LNCaP clone FGC (cell line): ENCODE data around the gene GPR61.
A peak's percentile ranks its signal among the peaks of the same experiment; 100 is the strongest.

Experiments
- DNase-seq: peaks from one replicate; pipeline ENCODE4 v3.0.0-alpha.2; 2011; ENCODE audit warnings: low read depth
- H3K4me3 ChIP-seq: 2 replicates; pipeline ENCODE4 v1.5.1; 2011; ENCODE audit warnings: mild to moderate bottlenecking, low read depth, low read length, control low read depth
- TF ChIP-seq, protein P1 (sequence below): IDR thresholded peaks from 2 replicates; pipeline ENCODE4 v1.5.1; 2012; ENCODE audit warnings: mild to moderate bottlenecking; ENCODE audit not compliant: control insufficient read depth, insufficient read depth; ENCODE audit errors: extremely low read depth

Gene GPR61

DNA sequence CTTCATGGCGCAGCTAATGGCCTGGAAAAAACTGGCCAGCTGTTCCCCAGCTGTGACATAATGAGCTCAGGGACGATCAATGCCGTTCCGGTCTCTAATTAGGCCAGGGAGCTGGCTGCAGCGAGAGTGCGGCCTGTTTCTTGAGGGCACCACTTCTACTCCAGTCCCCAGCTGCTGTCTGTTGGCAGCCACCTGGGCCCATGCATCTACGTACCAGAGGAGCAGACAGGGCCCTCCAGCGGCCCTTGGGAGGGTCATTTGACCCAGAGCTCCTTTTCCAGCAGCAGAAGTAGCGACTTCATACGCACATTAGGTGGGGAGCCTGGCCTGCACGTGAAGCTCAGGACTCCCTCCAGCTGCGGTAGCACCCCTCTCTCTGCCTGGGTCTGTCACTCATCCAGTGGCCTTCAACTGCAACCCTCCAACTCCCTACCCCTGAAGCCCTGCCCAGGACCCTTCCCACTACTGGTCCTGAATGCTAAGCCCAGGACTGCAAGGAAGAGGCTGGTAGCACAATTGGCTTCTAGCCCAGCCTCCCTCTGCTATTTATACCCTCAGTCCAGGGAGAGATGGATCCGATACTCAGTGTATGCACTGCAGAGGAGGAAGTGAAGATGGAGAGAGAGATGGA, 9.1 kb upstream of the GPR61 start:
- TF ChIP-seq, protein P1, sequence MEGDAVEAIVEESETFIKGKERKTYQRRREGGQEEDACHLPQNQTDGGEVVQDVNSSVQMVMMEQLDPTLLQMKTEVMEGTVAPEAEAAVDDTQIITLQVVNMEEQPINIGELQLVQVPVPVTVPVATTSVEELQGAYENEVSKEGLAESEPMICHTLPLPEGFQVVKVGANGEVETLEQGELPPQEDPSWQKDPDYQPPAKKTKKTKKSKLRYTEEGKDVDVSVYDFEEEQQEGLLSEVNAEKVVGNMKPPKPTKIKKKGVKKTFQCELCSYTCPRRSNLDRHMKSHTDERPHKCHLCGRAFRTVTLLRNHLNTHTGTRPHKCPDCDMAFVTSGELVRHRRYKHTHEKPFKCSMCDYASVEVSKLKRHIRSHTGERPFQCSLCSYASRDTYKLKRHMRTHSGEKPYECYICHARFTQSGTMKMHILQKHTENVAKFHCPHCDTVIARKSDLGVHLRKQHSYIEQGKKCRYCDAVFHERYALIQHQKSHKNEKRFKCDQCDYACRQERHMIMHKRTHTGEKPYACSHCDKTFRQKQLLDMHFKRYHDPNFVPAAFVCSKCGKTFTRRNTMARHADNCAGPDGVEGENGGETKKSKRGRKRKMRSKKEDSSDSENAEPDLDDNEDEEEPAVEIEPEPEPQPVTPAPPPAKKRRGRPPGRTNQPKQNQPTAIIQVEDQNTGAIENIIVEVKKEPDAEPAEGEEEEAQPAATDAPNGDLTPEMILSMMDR: no peak
- DNase-seq: no peak
- no peak overlapping the region for H3K4me3 ChIP-seq

DNA sequence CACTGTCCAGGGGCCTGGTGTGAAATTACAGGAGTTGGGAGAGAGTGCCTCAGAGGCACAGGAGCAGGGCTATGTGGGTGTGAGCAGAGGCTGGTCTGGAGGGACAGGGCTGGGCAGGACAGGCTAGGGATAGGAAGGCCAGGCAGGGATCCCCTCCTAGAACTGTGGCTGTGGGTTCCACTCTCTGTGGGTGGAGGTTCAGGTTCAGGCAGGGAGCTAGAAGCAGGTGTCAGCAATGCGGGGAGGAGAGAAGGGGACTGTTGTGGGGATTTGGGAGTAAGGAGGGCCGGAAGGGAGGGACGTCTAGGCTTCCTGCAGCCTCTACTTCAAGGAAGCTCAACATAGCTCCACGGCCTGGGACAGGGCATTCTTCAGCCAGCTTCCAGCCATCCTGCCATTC, 8.3 kb upstream of the GPR61 start:
- TF ChIP-seq, protein P1: no peak
- no peak overlapping the region for H3K4me3 ChIP-seq
- no peak for DNase-seq

GRCh38 chr1:109531826-109532364, 7.8 kb upstream of the GPR61 start:
- TF ChIP-seq, protein P1: no peak
- DNase-seq: no peak
- H3K4me3 ChIP-seq: no peak overlapping the region

GRCh38 chr1:109532365-109533136, 7.1 kb upstream of the GPR61 start:
- TF ChIP-seq, protein P1: peak; percentile 99
- no peak for DNase-seq
- H3K4me3 ChIP-seq: no peak overlapping the region

DNA sequence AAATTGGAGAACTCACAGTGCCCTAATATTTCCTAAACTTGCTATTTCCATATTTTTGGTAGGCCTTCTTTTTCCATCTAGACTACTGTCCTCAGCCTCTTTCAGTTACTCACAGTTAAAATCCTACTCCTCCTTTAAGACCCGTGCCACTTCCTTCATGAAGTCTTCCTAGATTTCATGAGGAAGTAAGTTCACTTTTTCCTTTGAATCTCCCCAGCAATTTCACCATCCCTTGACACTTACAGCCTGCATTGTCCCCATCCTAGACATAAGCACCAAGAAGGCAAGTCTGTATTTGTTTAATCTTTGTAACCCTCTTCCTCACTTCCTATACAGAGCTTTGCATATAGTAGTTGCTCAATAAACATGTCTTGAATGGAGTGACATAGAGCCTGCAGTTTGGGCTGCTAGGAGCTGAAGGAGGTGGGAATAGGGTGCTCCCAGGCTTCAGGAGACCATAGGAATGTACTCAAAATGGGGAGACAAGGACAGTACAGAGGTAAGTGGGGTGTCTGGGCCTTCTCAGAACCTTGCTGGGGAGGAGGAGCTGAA, 5.3 kb upstream of the GPR61 start:
- no peak for DNase-seq
- H3K4me3 ChIP-seq: no peak overlapping the region
- TF ChIP-seq, protein P1: no peak

DNA sequence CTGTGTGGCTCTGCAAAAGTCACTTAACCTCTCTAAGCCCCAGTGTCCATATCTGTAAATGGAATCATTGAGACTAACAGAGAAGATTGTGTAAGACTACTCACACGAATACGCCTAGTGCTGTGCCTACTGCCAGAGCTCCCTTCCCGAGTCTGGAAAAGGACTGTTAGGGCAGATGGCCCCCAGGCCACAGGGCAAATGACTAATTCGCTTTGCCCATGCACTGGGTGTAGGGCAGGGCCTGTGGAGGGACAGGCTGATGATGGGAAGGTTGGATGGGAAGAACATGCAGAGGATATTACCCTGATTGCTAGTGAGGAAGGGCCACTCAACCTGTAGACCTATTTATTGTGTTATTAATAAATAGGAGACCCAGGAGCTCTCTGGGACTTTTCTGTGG, 4.2 kb upstream of the GPR61 start:
- TF ChIP-seq, protein P1: no peak
- no peak overlapping the region for H3K4me3 ChIP-seq
- DNase-seq: no peak
